Measurements from ENCODE around the gene CEP112.

CEP112 gene

GRCh38 chr17:65918916-65919315 is 273.0 kb downstream of the CEP112 start:
- DNase-seq = no peak

- DNase-seq = no peak
These were observed 273.4 kb downstream of the CEP112 start for GRCh38 chr17:65918500-65918899.

- no peak for DNase-seq
These were observed 274.4 kb downstream of the CEP112 start for GRCh38 chr17:65917560-65917959.

GRCh38 chr17:65916425-65916824 is 275.5 kb downstream of the CEP112 start:
- DNase-seq = no peak

- DNase-seq = no peak
These were observed 277.1 kb downstream of the CEP112 start for GRCh38 chr17:65914784-65915342.

- no peak for DNase-seq
These were observed 278.5 kb downstream of the CEP112 start for GRCh38 chr17:65913326-65913850.

GRCh38 chr17:65910836-65911235 is 281.1 kb downstream of the CEP112 start:
- DNase-seq = no peak

- DNase-seq = no peak
These were observed 289.0 kb downstream of the CEP112 start for GRCh38 chr17:65902831-65903522.

- DNase-seq = no peak
These were observed 289.8 kb downstream of the CEP112 start for GRCh38 chr17:65902155-65902554.

- DNase-seq = no peak
These were observed 290.5 kb downstream of the CEP112 start for GRCh38 chr17:65901394-65901793.

- DNase-seq = no peak
These were observed 291.7 kb downstream of the CEP112 start for GRCh38 chr17:65900216-65900615.

GRCh38 chr17:65898651-65899050 is 293.3 kb downstream of the CEP112 start:
- DNase-seq = no peak

- DNase-seq = no peak
These were observed 295.0 kb downstream of the CEP112 start for GRCh38 chr17:65896889-65897288.

GRCh38 chr17:65895969-65896368 is 296.0 kb downstream of the CEP112 start:
- no peak for DNase-seq

GRCh38 chr17:65893692-65894279 is 298.1 kb downstream of the CEP112 start:
- DNase-seq = no peak

- no peak for DNase-seq
These were observed 299.0 kb downstream of the CEP112 start for GRCh38 chr17:65892912-65893377.

GRCh38 chr17:65891231-65891735 is 300.6 kb downstream of the CEP112 start:
- no peak for DNase-seq

GRCh38 chr17:65888649-65889048 is 303.3 kb downstream of the CEP112 start:
- DNase-seq = no peak

GRCh38 chr17:65886315-65887245 is 305.4 kb downstream of the CEP112 start:
- DNase-seq = no peak

- no peak for DNase-seq
These were observed 306.2 kb downstream of the CEP112 start for GRCh38 chr17:65885541-65886312.

- DNase-seq = no peak
These were observed 314.9 kb downstream of the CEP112 start for GRCh38 chr17:65876985-65877384.

GRCh38 chr17:65868881-65869280 is 323.1 kb downstream of the CEP112 start:
- DNase-seq = no peak

All from CD4-positive, alpha-beta T cell treated with Interleukin-1 beta for 1 hour (primary cell).